Measurements from ENCODE around the gene FAM222A.

FAM222A gene

GRCh38 chr12:109744986-109745942, 31.6 kb downstream of the FAM222A start:
- no peaks in the 10 kb centered on the region for H3K27me3 ChIP-seq
- no peak for TF ChIP-seq CTCF (IDR thresholded peaks at IDR 0.05; ENCODE audit: low read depth, low read length)
- peaks cover 77% of the 10 kb centered on the region for H3K4me1 ChIP-seq
- H3K36me3 ChIP-seq, result peaks cover 96% of the 10 kb centered on the region
- H3K9me3 ChIP-seq, result no peaks in the 10 kb centered on the region
- H3K4me3 ChIP-seq (ENCODE audit: low read depth, low read length), result no peak overlapping the region
- DNase-seq, result peak; percentile 3

- no peak overlapping the region for H3K4me3 ChIP-seq (ENCODE audit: low read depth, low read length)
- peak; percentile 87 for DNase-seq
- peaks cover 6% of the 10 kb centered on the region; the same call in 1 of the 2 replicates for H3K9me3 ChIP-seq
- no peak for TF ChIP-seq CTCF (IDR thresholded peaks at IDR 0.05; ENCODE audit: low read depth, low read length)
- H3K4me1 ChIP-seq, result peaks cover 57% of the 10 kb centered on the region
- peaks cover 92% of the 10 kb centered on the region for H3K36me3 ChIP-seq
- H3K27me3 ChIP-seq, result no peaks in the 10 kb centered on the region
Observed at GRCh38 chr12:109752117-109753053, 38.8 kb downstream of the FAM222A start.

GRCh38 chr12:109753054-109753401, 39.4 kb downstream of the FAM222A start:
- Histone ChIP-seq H3K27me3 (no peaks in the 10 kb centered on the region), H3K9me3 (peaks cover 6% of the 10 kb centered on the region; the same call in 1 of the 2 replicates), H3K36me3 (peaks cover 90% of the 10 kb centered on the region), H3K4me1 (peaks cover 55% of the 10 kb centered on the region), H3K4me3 (ENCODE audit: low read depth, low read length) (no peak overlapping the region)
- TF ChIP-seq CTCF (IDR thresholded peaks at IDR 0.05; ENCODE audit: low read depth, low read length), result no peak
- DNase-seq, result peak; percentile 10

GRCh38 chr12:109753959-109754358, 40.3 kb downstream of the FAM222A start:
- Histone ChIP-seq H3K4me3 (ENCODE audit: low read depth, low read length) (no peak overlapping the region), H3K36me3 (peaks cover 94% of the 10 kb centered on the region), H3K4me1 (peaks cover 64% of the 10 kb centered on the region), H3K27me3 (no peaks in the 10 kb centered on the region), H3K9me3 (peaks cover 6% of the 10 kb centered on the region; the same call in 1 of the 2 replicates)
- no peak for TF ChIP-seq CTCF (IDR thresholded peaks at IDR 0.05; ENCODE audit: low read depth, low read length)
- no peak for DNase-seq

- peaks cover 94% of the 10 kb centered on the region for H3K36me3 ChIP-seq
- TF ChIP-seq CTCF (IDR thresholded peaks at IDR 0.05; ENCODE audit: low read depth, low read length), result no peak
- H3K4me3 ChIP-seq (ENCODE audit: low read depth, low read length), result no peak overlapping the region
- no peaks in the 10 kb centered on the region for H3K27me3 ChIP-seq
- H3K9me3 ChIP-seq, result peaks cover 6% of the 10 kb centered on the region; the same call in 1 of the 2 replicates
- H3K4me1 ChIP-seq, result peaks cover 63% of the 10 kb centered on the region
- no peak for DNase-seq
Observed at GRCh38 chr12:109756457-109756856, 42.8 kb downstream of the FAM222A start.
